ENCODE measurements around the gene SLIT3.

The SLIT3 gene

DNA sequence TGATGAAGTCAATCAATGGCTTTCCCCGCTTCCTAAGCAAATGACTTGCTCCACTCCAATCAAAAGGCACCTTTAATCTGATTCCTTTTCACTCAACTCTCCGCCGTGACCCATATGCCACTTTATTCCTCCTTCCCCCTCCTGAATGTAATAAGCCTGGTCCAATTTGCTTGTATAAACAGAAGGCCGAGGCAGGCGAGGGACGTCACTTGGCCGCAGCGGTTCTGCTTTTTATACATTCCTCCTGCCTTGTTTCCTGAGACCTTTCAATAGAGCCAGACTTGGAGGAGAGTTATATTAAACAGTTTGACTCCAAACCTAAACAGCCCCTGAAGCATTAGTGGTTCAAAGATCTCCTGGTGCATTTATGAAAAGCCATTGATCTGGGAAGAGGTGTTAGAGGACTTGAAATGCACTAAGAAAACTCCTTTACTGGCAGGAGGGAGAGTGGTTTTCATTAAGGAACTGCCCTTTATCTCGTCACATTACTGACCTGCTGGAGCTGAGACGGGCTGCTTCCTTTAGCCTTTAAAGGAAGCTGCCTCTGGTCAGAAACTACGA, 273.4 kb downstream of the SLIT3 start:
- no peak for DNase-seq (ENCODE audit: low spot score)

DNA sequence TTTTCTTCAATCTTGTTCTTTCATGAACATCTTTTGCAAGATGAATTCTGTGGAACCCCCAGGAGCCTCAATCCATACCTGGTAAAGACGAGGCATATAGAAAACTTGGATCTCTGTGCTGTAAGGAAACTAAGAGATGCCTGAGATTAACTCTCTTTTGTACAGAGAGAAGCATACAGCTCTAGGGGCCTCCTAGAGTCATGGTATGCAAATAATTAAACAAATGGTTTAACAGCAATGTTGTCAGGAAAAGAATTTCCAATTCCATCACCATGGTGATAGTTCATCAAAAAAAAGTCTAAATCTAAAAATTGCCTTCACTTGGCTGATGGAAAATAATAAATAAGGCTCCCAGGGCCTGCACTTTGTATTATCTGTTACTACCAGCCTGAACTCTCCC, 275.4 kb downstream of the SLIT3 start:
- no peak for DNase-seq (ENCODE audit: low spot score)

GRCh38 chr5:169024421-169024820, 276.5 kb downstream of the SLIT3 start:
- DNase-seq (ENCODE audit: low spot score): no peak

GRCh38 chr5:169022718-169023117, 278.2 kb downstream of the SLIT3 start:
- DNase-seq (ENCODE audit: low spot score): no peak

GRCh38 chr5:169020102-169020501, 280.8 kb downstream of the SLIT3 start:
- no peak for DNase-seq (ENCODE audit: low spot score)

- no peak for DNase-seq (ENCODE audit: low spot score)
Measured at GRCh38 chr5:169018925-169019324, 282.0 kb downstream of the SLIT3 start.

DNA sequence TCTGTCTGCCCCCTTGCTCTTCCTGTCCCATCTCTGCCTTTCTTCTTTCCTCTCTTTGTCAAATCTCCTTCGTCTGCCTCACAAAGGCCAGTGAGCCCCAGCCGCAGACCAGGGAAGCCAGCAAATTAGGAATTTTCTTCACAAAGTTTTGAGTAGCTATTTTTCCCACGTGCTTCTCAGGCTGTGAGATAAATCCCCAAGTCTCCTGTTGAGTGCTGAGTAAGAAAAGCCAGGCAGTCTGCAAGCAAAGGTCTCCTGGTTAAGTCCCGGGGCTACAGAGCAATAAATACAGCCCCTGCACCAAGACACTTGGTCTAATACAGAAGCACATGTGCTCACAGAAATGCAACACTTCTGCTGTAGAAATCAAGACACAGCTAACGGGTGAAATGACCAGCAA, 284.9 kb downstream of the SLIT3 start:
- no peak for DNase-seq (ENCODE audit: low spot score)

GRCh38 chr5:169013846-169014245, 287.1 kb downstream of the SLIT3 start:
- no peak for DNase-seq (ENCODE audit: low spot score)

DNA sequence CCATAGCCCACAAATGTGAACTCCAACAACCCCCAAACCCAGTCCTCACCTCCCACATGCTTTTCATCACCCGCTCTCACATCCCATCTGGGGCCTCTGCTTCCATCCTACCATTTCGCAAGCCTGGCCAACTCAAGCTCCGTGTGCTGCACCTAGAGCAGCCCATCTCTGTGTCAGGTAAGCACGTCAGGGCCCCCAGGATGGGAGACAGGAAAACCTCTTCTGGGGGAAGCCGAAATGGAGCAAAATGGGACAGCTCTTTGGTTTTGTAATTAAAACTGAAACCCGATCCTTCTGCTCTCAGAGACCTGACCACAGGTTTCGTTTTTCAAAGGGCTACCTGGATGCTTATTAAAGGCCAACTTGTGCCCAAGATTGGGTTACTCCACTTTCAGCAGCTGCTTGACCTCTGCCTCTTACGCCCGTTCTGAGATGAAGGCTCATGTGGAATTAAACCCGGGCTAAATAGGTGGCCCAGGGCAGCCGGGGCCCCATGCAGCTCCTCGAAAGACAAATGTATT, 287.7 kb downstream of the SLIT3 start:
- no peak for DNase-seq (ENCODE audit: low spot score)

GRCh38 chr5:169012450-169012849, 288.5 kb downstream of the SLIT3 start:
- DNase-seq (ENCODE audit: low spot score): no peak

- DNase-seq (ENCODE audit: low spot score): no peak
Measured at GRCh38 chr5:169011451-169011850, 289.5 kb downstream of the SLIT3 start.

DNA sequence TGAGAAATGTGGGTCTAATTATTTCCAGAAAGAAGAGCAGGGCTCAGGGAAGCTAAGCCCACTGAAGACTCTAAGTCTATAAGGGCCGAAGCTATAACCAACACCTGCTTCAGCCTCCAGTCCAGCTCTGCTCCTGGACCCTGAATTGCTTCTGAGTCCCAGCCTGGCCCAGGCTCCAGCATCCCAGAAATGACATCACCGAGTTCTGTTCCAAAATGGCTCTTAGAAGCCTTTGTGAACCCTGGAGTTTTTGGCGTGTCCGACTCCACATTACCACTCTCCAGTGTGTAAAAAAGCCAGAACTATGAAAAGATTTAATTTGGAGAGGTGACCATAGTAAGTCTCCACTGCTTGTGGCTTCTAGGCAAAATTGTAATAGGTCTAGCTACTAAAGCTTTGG, 289.9 kb downstream of the SLIT3 start:
- DNase-seq (ENCODE audit: low spot score): no peak

- no peak for DNase-seq (ENCODE audit: low spot score)
Measured at GRCh38 chr5:169009123-169009522, 291.8 kb downstream of the SLIT3 start.

- DNase-seq (ENCODE audit: low spot score): no peak
Measured at GRCh38 chr5:169006842-169007790, 293.8 kb downstream of the SLIT3 start.

DNA sequence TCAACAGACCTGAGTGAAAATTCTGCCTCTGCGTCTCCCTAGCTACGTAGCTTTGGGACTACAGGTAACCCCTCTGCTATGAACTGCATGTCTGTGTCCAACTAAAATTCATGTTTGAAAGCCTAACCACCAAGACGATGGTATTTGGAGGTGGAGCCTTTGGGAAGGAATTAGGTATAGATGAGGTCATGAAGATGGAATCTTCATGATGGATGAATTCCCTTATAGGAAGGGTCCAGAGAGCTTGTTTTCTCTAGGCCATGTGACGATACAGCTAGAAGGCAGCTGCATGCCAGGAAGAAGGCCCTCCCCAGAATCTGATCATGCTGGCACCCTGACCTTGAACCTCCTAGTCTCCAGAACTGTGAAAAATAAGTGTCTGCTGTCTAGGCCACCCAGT, 296.4 kb downstream of the SLIT3 start:
- DNase-seq (ENCODE audit: low spot score): no peak

DNA sequence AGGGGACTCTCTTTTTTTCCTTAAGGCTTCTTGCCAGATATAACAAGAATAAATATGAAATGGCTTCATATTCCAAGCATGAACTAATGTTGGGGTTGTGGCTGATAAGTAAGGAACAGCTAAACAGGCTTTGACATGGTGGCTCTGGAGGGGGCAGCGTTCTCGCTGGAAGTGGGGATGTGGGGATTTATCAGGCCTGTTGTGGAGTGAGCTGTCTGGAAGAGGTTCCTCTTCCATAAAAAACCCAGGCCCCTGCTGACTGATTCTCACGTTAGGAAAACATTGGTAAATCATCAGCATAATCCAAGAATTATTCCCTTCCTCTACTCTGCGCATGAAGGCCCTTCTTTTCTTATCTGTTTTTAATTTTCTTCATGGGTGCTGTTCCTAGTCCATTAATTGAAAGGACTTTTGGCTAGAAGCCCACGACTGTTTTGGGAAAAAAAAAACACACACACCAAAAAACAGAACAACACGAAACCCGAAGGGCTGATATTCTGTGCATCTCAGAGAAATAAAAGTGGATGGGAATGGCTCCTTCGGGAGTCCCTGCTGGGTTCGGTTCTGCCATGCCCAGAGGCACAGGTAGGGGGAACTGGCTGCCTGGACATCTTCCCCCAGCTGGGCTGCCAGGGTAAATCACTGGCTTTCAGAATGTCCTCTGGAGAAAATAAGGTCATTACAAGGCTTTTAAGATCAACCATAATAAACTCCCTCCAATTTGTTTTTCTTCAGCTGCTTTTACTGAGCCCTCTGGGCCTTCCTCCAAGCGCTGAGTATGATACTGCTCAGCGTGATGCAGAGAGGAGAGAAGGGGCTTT, 297.0 kb downstream of the SLIT3 start:
- no peak for DNase-seq (ENCODE audit: low spot score)

- no peak for DNase-seq (ENCODE audit: low spot score)
Measured at GRCh38 chr5:169002953-169003555, 297.9 kb downstream of the SLIT3 start.

DNA sequence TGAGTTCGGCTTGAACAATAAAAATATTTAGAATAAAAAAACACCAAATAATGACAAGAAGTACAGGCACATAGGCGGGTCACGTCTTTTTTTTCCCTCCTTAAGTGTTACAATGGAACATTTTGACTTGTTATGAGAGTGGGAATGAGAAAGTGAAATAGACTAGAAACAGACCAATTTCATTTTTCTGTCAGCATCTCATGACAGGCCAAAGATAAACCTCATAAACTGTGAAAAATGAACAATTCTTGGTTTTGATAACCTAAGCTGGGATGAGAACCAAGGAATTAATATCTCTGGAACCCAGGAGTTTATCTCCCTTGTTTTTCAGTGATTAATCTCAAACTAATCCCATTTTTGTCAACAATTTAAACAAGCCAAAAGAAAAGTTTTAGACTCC, 299.5 kb downstream of the SLIT3 start:
- DNase-seq (ENCODE audit: low spot score): no peak

- no peak for DNase-seq (ENCODE audit: low spot score)
Measured at GRCh38 chr5:168995024-168995423, 305.9 kb downstream of the SLIT3 start.

DNA sequence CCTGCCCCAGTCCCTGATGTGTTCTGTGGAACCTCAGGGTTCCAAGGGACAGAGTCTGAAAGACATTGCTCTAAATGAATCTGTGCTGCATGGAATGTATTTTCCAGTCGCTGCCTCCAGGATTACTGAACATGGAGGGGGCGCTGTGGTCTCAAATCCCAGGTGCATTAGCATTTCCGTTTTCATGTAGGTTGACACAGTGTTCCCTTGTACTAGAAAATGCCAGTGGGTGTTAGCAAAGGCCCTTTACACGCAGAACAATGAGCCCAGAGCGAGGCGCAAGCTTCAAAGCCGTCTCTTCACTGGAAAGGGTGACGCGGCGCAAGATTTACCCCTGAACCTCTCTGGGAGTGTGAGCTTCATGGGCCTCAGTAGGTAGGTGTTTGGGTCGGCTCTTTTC, 308.3 kb downstream of the SLIT3 start:
- no peak for DNase-seq (ENCODE audit: low spot score)

- no peak for DNase-seq (ENCODE audit: low spot score)
Measured at GRCh38 chr5:168992016-168992415, 308.9 kb downstream of the SLIT3 start.

DNA sequence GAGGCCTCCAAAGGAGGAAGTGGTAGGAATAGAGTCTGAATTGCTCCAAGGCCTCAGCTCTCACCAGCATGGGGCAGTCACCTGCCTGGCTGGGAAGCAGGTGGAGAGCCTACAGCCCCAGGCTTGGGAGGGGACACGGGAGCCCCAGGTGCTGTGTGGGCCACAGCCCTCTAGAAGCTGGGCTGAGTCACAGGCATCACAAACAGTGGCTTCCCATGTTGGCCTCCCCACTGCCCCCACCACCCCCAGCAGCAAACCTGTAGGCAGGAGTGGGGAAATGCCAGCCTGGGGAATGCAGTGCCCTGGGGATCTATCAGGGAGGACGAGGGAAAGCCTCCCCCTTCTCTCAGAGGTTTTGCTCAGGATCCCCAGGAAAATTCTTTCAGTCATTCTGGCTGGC, 309.6 kb downstream of the SLIT3 start:
- no peak for DNase-seq (ENCODE audit: low spot score)

Measured in hematopoietic multipotent progenitor cell treated with erythropoietin and hydrocortisone succinate and interleukin-3 and kit ligand, for 17 days (in vitro differentiated cells).